NCI-H526 treated with DMSO at 0.1 percent for 48 hours (cell line): ENCODE results near the gene SPACA7.

Source experiments
- DNase-seq: peaks from one replicate; lab custom pipeline; 2025; lab: John Stamatoyannopoulos, UW

SPACA7 gene, protein sequence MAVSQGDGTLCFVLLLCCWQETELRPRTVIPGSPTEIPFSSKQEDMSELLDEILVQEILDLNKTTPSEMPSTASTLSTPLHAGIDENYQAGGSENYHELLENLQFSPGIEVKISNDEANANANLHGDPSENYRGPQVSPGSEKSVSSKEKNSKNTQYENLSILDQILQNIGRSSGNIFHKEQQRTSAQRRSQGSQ

DNA sequence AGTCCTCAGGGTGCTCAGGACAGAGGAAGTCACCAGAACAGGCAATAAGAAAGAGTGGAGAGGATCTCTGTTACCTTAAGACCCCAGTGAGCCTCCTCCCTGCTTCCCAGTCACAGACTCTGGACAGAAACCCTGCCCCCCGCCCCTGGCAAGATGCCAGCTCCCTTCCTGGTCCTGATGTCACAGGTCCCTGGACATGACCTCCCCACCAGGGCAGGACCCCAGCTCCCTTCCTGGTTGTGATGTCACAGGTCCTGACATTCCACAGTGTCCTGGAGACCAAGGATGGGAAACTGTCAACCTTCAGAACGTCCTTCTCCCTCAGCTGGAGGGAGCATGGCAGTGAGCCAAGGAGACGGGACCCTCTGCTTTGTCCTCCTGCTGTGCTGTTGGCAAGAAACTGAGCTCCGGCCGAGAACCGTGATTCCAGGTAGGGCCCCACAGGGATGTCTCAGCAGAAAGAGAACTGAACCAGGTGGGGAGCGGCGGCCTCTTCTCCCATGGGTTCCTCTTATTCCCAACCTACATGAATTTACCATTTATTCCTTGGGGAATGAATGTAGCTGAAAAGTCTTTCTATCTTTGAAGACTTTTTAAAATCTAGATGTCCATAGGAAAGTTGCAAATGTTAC, at the start of gene SPACA7:
SPACA7 (plus strand) TSS at position 306 of the 632 bp plus-strand sequence; CDS start at position 337, 31 bp downstream.
- DNase-seq = no peak

DNA sequence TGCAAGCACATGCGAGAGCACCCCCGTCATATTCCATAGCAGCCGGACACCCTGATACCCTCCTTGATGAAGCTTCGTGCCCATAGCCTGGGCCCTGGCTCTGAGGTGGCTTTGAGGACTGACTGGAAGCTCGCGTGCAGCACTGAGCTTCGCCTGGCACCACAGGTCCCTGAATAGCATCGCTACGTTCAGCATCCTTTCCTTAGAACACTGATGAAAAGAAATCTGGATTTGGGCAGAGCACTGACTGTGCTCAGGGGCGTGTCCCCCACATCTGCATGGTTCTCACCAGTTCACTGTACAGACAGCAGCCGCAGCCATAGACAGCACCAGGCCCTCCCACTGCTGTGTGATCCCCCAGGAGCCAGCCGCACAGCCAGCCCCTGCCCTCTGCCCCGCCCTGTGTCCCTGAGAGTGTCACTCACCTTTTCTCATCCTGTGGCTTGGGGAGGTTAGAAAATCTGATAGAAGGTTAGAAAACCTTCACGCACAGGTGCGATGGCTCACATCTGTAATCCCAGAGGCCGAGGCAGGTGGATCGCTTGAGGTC, 49.3 kb upstream of the SPACA7 start:
- no peak for DNase-seq

DNA sequence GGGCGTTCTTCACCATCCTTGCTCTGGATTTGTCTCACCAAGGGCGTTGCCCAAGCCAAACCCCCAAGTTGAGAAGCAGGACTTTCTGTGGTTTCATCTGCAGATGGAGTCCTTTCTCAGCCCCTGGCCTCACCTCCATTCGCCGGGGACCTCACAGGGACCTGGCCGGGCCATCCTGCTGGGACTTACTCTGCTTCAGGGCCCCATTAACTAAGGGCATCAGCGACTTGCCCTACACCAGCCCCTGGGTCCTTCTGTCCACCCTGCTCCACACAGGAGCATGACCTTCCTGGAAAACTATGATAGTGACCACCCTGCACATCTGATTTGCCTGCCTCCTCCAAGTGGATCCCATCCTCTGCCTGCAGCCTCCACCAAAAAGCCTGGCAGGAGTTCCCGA, 47.2 kb upstream of the SPACA7 start:
- DNase-seq = no peak

DNA sequence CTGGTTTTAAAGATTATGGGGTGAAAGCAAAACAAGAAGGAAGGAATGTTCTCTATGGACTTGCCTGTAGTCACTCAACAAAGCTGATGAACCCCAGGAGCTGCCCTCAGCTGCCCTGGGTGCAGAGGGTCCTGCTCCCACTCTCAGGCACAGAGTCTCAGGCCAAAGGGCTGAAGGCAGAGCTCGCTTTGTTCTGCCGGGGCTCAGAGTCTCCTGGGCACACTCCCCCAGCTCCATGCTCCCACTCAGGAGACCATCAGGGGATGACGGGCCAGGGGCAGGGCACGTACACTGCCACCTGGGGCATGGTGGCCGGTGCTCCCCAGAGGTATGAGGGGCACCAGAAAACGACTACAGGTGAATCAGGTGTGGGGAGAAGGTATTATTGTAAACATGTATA, 46.8 kb upstream of the SPACA7 start:
- DNase-seq = no peak

DNA sequence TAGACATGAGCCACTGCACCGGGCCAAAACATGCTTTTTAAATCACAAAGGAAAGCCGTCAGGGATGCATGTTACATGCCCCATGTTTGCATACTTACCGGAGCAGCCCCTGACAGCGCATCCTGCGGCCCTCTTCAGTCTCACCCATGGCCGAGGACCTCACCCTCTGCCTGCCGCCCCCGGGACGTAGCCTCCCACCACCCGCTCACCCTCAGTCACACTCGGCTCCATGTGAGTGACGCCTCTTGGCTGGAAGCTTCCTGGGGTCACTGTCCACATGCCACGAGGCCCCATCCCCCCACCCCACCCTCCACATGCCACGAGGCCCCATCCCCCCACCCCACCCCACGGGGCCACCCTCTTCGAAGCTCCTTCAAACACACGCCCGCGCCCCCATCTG, 46.1 kb upstream of the SPACA7 start:
- DNase-seq = no peak

DNA sequence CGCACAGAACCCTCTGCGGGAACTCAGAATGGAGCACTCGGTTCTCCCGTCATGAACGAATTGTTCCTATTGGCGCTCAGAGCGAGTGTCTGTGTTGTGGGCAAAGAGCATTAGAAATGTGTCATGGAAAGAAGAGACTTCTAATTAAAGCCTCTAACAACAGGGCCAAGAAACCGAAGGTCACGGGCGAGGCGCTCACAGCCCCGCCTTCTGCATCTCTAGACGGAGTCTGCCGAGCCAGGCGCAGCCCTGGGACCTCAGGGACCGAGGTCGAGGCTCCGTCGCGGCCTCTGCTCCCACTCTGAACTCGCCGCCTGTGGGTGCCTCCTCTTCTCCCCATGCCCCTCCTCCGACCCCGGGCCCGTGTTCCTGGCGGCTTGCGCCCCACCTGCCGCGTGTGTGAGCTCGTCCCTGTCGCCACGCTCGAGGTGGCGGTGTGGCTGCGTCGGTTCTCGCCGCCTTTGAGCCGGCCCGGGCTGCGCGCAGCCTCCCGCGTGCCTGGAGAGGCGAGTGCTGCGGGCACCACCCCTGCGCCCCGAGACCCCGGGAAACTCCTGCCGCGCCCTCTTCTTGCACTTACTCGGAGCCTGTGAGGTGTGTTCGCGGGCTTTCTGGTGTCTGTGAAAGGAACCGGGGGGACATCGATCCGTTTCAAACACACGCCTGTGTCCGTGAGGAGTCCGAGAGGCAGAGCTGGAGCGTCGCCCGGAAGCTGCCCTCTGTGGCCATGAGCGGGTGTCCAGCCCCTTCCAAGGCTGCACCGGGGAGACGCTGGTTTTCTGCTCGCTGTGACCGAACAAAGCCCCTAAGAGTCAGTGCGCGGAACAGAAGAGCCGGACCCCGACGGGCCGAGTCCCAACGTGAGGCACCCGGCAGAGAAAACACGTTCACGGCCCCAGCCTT, 45.4 kb upstream of the SPACA7 start:
- DNase-seq = no peak

DNA sequence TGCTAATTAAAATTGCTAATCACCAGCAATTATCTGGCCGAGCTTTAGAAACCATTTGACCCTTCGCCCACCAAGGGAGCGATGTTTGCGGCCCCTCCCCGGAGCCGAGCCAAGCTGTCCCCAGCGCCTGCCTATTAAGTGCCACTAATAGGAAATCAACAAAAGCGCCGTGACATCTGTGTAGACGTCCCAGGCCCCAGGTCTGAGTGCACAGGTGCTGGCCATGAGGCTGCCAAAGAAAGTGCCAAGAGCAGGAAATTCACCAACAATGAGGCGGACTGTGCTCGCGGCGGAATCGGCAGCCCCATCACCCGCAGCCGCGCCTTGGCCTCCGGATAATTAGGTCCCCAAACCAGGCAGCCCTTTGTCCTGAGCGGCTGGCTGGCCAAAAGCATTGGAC, 44.5 kb upstream of the SPACA7 start:
- DNase-seq = no peak

DNA sequence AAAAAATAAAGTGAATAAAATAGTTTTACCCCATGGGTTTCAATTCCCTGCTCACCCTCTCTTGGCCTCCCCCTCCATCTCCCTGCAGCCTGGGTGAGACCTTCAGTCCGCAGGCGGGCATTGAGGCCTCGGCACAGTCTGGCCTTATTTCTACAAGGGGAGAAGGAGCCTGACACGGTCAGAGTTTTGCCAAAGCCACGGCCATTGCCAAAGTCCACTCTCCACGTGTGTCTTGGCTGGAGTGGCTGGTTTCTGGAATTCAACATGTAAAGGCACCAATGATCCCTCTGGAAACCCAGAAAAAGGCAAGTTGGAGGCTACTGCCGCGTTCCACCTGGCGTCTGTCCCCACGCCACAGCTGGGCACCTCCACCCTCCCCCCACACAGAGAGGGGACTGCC, 43.4 kb upstream of the SPACA7 start:
- no peak for DNase-seq

DNA sequence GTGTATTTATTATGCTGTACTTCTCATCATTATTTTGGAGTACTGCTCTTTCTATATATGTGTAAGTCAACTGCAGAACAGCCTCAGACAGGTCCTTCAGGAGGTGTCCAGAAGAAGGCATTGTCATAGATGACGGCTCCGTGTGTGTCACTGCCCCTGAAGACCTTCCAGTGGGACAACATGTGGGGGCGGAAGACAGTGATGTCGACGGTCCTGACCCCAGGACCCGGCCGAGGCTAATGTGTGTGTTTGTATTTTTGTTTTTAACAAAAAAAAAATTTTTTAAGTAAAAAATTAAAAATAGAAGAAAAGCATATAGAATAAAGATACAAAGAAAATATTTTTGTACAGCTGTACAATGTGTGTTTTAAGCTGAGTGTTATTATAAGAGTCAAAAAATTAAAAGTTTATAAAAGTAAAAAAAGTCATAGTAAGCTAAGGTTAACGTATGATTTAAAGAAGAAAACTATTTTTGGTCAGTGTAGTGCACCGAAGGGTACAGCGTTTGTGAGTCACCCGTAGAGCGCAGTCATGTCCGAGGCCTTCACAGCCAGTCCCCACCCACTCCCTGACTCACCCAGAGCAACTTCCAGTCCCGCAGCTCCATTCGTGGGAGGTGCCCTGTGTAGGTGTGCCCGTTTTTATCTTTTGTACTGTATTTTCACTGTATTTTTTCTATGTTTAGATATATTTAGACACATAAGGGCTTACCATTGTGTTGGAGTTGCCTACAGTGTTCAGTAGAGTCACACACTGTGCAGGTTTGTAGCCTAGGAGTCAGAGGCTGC, 42.2 kb upstream of the SPACA7 start:
- DNase-seq = no peak

DNA sequence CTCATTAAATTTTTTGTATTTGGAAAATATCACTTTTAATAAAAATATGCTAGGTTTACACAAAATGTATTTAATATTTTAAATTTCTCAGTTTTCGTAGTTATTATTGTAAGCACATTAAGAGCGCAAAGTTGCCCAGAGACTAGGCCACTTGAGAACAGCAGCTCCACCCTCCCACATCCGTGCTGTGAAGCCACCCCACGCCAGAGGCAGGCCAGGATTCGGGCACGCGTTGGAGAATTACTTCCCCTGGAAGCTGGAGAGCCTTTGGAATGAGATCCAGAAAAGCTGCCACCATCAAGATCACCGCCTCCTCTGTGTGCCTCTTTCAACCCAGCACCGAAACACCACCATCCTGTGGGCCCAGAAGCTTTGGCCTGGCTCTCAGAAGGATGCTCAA, 41.0 kb upstream of the SPACA7 start:
- no peak for DNase-seq

DNA sequence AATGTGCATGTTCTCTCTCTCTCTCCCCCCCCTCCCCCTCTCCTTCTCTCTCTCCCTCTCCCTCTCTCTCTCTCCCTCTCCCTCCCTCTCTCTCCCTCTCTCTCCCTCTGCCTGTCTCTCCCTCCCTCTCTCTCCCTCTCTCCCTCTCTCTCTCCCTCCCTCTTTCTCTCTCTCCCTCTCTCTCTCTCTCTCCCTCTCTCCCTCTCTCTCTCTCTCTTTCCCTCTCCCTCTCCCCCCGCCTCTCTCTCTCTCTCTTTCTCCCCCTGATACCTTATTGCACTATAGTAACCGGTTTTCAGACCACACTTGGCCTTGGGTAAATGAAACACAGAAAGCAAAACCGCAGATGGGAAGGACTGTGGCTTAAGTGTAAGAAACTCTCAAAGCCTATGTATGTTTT, 34.7 kb upstream of the SPACA7 start:
- DNase-seq = no peak

DNA sequence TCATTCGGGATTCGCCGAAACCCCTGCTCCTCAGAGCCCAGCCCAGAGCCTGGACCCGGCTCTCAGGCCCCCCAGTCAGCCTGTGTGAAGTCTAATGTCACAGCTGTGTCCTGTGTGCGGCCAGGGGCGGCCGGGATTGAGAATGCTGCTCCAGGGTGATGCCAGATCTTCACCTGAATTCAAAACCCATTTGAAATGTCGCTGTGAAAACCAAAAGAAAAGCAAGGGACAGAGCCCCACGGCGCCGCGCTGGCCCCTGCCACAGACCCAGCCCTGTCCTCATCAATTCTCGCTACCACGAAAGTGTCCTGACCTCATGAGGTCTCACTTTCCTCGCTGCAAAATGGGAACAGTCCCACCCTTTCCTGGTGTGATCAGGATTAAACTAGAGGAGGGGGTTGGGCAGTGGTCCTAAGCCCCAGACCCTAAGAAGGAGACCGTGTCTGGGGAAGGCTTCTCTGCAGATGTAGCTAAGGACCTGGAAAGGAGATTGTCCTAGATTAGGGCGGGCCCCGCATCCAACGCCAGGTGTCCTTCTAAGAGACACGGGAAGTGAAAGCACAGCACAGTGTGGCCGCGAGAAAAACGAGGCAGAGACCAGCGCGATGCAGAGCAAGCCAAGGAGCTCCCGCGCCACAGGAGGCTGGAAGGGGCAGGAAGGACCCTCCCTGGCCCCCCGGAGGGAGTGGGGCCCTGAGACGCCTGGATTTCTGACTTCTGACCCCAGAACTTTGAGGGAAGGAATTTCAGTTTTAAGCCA, 34.0 kb upstream of the SPACA7 start:
- no peak for DNase-seq

DNA sequence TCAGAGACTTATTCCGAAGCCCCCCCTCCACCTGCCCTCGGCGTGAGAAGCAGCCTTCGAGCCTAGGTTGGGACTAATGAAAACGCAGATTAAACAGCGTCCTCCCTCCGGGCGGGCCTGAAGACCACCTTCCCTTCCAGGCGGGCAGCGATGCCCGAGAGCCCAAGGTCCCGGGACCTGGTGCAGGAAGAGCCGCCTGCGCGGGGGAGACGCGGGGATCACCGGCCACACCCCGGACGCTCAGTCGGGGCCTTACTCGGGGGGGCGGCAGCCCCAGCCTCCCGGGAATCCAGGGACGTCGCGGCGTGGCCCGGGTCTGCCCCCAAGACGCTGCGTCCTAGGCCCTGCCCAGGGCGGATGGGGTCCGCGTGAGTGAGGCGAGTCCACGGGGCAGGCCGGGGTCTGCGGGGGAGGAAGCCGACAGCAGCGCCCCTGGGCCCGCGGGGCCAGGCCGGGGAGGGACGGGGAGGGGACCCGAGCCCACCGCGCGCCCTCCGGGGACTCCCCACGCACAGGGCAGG, 33.3 kb upstream of the SPACA7 start:
- DNase-seq = no peak

DNA sequence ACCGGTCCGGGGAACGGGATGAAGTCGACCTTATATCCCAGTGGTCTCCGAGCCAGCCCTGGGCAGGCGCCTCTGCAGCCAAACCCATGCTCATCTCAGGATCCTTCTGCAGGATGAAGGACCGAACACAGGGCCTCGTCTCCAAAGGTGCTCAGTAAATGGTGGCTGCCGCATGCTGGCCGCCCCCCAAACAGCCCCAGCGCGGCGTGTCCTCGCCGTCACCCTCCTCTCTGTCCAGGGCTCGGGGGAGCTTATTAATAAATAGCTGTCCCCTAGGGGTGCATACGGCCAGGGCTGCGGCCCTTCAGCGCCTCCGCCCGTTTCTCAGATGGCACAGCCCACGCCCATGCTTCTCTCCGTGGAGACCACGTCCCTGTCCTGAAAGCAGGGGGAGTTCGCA, 32.6 kb upstream of the SPACA7 start:
- no peak for DNase-seq

DNA sequence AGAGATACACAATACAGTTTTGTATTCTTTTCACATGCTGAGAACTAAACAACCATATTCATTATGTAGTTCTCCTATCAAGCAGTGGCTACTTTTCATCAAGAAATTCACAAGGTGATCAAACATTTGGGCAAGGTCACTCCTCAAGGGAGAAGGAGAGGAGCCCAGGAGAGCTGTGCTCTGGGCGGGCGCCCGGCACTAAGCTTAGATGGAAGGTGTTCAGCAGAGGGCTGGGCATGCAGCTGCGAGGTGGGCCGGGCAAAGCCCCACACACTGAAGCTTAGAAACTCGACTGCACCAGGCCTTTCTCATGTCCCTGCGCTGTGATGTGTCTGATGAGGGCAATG, 30.4 kb upstream of the SPACA7 start:
- DNase-seq = no peak

DNA sequence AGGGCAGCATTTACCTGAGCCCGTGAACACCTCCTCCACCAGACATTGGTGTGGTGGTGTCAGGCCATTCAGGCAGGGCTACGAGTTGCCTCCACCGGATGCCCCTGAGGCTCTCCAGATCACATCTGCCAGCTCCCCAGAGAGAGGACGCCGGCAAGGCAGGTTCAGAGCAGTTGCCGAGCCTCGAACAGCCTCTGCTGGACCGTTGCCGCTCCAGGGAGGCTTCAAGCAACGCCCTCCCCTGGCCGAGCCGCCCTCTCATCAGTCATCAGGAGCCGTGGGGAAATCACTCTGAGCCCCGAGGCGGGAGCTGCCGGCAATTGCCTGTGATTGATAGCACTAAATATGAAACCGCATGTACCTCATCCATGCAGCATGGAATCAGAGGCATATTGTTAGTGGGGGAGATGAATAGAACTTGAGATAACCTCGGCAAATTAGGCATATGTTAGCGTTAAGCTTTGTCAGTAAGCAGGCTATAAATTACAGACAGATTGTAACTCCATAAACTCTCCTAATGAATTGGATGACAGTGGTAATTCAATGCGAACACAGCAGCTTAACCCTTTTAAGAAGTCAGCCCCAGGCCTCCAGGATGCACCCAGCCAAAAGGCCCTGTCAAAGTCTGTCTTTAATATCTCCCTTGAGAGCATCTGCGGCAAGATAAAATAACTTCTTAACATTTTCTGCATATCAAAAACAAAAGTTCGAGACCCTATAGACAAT, 29.8 kb upstream of the SPACA7 start:
- peak; percentile 66 for DNase-seq

DNA sequence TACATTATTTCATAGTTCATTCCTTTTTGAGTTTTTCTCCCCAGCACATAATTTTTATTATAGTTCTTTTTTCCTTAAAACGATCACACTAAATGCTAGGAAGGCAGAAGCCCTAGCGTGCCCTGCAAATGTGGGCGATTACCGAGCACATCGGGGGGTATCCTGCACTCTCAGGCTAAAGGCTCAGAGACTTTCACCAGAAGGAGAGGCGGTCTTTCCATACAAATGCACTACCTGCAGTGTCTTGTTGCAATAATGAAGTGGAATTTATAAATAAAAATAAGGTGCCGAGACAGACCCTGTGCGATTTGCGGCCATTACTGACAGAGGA, 29.3 kb upstream of the SPACA7 start:
- no peak for DNase-seq

DNA sequence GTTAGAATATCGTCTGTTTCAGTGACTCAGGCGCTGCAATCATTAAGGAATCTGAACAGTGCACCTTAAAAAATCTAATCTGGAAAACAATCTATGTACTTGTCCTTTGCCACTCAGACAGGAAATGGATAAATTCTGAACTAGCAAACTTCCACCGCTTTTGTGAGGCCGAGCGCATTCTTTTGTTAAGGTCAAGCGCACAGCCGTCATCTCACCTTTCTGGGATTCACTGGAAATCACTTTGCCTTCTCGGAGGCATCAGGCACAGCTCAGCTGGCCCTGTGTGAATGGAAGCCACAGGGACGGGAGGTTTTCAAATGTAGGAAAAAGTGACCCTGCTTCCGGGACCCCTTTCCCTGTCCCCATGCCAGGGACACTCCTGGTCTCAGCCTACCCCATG, 28.2 kb upstream of the SPACA7 start:
- DNase-seq = no peak

DNA sequence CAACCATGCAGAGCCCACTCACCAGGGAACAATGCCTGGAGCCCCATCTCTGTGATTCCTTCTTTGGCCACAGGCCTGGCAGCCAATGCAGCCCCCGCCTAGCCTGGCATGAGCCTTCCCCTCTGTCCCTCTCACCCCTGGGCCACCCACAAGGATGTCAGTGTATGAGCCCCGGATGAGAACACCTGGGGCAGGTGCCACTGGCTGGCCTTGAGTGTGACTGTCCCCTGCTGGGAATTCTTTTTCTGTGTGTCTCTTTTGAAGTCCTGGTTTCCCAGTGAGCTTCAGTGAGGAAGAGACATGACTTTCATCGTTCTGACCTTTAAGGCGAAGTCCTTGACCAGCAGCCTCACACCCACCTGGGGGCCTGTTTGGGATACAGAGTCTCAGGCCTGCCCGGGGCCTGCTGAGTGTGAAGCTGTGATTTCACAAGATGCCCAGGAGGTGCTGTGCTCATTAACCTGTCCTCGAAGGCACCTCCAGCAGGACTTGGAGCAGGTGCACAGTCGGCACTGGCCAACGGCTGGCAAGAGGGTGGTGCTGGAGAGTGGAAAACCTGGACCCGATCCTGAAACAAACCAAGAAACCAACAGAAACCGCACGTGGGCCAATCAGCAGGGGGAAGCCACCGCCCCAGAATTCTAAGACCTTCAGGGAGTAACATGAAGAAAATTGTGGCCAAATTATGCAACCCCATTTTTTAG, 27.4 kb upstream of the SPACA7 start:
- no peak for DNase-seq

DNA sequence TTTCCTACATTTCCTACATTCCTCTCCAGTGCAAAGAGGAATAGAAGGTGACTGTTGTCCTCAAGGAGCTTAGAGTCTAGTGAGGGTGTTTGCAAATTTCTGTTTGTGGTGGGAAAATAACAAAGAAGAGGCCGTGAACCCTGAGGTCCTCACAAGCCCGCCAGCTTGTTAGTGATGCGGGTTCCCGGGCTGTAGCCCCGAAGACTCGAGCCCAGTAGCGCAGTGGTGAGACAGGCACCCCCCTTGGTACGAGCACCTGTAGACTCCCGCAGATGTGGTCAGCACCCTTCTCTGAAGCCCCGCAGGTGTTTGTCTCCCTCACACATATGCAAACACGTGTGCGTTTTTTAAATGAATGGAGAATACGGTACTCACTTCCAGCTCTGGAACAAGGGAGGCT, 26.5 kb upstream of the SPACA7 start:
- DNase-seq = no peak
